GM18499 (cell line): ENCODE measurements around the gene NPAS3.

Source experiments
- ATAC-seq: cut with Tn5 transposase; IDR thresholded peaks from one replicate; pipeline ENCODE4 v1.9.1; 2021; ENCODE audit warnings: moderate number of reproducible peaks; ENCODE audit not compliant: insufficient read depth, unreplicated experiment

NPAS3 gene

DNA sequence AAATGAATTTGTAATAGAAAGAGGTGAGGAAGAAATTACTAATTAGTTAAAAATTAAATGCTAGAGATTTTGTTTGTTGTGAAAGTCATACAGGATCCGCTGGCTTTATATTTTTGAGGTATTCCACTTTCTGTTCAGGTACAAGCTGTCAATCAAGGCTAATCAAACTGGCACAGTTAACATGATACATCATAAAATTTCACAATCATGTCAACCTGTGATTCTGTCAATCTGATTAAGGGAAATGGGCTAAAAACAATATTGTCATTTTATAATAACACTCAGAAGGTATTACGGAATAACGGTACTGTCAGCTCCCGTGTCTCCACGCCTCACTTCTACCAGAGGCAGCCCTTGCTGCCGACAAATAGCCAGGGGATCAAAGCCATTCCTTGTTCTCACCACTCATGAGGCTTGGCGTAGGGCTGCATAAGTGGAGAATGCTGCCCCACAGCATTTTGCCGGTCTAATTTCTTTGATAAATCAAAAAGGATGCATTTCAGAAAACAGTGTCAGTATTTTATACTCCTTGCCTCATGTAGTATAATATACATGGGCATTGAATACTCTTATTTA, 352.9 kb downstream of the NPAS3 start:
- no peak for ATAC-seq

DNA sequence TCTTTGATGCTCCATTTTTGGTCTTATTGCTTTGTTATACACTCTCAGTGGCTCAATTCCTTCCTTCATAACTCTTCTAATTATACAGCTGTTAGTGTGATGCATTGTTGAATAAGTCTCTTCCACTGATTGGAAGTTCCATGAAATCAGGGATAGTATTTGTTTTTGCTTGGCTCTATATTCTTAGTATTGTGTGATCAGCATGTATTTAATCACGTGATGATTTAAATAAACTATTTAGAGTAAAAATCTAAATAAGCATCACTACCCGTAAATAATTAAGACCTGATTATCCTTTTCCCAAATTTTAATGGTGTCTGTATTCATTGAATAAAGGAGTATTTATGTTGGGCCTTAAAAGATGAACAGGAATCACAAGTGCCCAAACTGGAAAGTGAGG, 355.7 kb downstream of the NPAS3 start:
- ATAC-seq, result no peak

- ATAC-seq, result no peak
Measured at GRCh38 chr14:33297565-33297964, 358.9 kb downstream of the NPAS3 start.

- ATAC-seq, result no peak
Measured at GRCh38 chr14:33307691-33308251, 369.1 kb downstream of the NPAS3 start.

- ATAC-seq, result no peak
Measured at GRCh38 chr14:33309106-33309505, 370.4 kb downstream of the NPAS3 start.

GRCh38 chr14:33315217-33315616, 376.5 kb downstream of the NPAS3 start:
- ATAC-seq, result no peak

GRCh38 chr14:33315721-33316120, 377.0 kb downstream of the NPAS3 start:
- no peak for ATAC-seq

DNA sequence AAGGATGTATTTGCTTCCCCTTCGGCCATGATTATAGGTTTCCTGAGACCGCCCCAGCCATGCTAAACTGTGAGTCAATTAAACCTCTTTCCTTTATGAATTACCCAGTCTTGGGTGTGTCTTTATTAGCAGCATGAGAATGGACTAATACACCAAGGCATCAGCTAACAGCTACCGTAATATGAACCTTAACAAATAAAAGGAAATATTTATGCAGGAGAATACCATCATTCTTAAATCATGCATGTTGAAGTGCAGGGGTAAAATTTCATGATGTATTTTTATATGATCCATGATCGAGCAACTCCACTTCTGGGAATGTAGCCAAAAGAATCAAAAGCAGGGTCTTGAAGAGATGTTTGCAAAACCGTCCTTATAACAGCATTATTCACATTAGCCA, 379.0 kb downstream of the NPAS3 start:
- no peak for ATAC-seq

GRCh38 chr14:33323979-33324378, 385.3 kb downstream of the NPAS3 start:
- no peak for ATAC-seq

DNA sequence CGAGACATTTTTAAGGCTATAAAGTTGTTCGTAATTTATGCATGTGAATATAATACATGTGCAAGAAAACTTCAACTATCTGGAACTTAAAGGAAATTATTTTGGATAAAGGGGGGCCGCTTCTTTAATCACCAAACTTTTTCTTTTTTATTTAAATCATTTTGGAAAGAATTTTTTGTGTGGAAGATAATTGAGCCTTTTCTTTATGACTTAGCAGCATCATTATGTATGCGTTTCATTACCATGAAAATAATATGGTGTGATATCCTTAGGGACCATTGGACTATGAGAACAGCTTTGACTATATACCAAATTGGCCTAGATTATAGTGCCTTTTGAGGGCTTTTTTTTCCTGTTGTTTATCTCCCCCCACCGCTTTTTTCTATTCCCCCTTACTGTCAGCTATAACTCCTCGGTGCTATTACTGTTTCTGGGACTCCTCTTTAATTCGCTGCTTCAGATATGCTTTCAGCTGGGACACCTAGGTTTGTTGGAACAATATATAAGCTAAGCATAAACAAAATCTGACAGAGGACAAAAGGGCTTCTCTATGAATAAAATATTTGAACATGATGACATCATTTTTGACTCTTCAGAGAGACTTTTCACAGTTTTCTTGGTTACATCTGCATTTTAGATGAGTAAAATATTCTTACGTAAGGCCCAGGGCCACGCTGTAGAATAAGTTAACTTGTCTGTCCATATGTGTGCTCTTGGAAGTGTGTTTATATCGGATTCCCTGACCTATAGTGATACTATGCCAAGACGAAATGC, 392.7 kb downstream of the NPAS3 start:
- no peak for ATAC-seq

DNA sequence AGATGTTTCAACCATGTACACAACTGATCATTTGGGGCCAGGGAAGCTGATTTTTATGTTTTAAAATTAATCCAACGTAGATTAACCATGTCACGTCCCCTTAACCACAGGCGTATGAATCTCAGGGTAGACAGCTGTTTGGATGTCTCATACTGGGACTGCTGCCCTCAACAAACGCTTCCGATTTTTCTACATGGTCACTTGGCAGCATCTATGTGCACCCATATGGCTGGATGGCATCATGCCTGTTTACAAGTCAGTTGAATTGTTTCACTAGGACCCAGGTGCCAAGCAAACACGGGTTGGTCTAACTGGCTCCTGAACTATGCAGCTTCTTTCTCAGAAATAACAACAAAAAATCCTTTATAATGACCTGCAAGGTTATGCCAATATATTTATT, 393.8 kb downstream of the NPAS3 start:
- ATAC-seq, result no peak

- ATAC-seq, result no peak
Measured at GRCh38 chr14:33335366-33335765, 396.7 kb downstream of the NPAS3 start.

- no peak for ATAC-seq
Measured at GRCh38 chr14:33342299-33342974, 403.8 kb downstream of the NPAS3 start.

- no peak for ATAC-seq
Measured at GRCh38 chr14:33343016-33343415, 404.3 kb downstream of the NPAS3 start.

DNA sequence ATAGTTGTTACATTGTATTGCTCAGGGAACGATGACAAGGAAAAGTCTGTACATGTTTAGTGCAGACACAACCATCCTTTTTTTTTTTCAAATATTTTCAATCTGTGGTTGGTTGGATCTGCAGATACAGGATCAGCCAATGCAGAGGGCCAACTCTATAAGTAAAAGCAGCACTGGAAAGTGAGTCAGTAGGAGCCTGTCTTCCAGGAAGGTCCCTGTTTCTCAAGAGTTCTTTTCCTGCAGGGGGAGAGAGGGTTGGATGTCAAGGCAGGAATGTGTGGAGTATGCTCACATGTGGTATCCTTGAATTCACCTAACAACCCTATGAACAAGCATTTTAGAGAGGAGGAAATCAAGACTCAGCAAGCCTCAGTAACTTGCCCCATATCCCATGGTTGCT, 409.1 kb downstream of the NPAS3 start:
- no peak for ATAC-seq

GRCh38 chr14:33348510-33348909, 409.8 kb downstream of the NPAS3 start:
- no peak for ATAC-seq

DNA sequence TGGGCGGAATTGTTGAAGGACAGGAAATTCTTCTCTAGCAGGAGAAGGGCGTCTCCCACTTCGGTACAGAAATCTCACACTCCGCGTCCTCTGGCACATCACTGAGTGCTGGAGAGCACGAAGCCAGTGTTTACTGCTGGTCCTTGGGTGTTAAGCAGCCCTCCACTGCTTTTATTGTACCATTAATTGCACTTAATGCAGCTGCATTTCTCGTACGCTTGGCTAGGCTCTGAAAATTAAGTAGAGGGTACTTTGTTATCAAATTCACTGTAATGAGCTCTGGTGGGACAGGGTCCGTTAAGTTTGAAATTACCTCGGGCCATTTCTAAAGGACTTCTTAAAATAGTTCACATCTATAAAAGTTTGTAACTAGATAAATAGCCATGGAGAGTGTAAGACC, 411.2 kb downstream of the NPAS3 start:
- no peak for ATAC-seq

- ATAC-seq, result no peak
Measured at GRCh38 chr14:33350366-33350990, 411.8 kb downstream of the NPAS3 start.

- no peak for ATAC-seq
Measured at GRCh38 chr14:33352821-33353220, 414.1 kb downstream of the NPAS3 start.

- ATAC-seq, result no peak
Measured at GRCh38 chr14:33356181-33356580, 417.5 kb downstream of the NPAS3 start.
